ENCODE results near the gene CYB561D1.

GRCh38 chr1:109444346-109444745, 49.5 kb upstream of the CYB561D1 start:
- no peak for TF ChIP-seq CTCF (IDR thresholded peaks at IDR 0.05; ENCODE audit: low read length)
- no peak for TF ChIP-seq EZH2phosphoT487 (IDR thresholded peaks at IDR 0.05; ENCODE audit: low read length)
- TF ChIP-seq EZH2 (optimal IDR thresholded peaks at IDR 0.05; ENCODE audit: low read depth, low read length) = no peak
